GM18502 (cell line): Measurements from ENCODE around the gene ATP8B1.

Source experiments
- ATAC-seq: cut with Tn5 transposase; IDR thresholded peaks from one replicate; pipeline ENCODE4 v1.9.1; 2021; ENCODE audit warnings: mild to moderate bottlenecking; ENCODE audit not compliant: unreplicated experiment, poor library complexity

Gene ATP8B1

GRCh38 chr18:57635003-57635822 is 167.9 kb downstream of the ATP8B1 start:
- ATAC-seq = no peak

GRCh38 chr18:57631697-57632096 is 171.4 kb downstream of the ATP8B1 start:
- no peak for ATAC-seq

- peak; percentile 41 for ATAC-seq
Observed at GRCh38 chr18:57630754-57631595, 172.1 kb downstream of the ATP8B1 start.

- peak; percentile 91 for ATAC-seq
Observed at GRCh38 chr18:57630002-57630753, 172.9 kb downstream of the ATP8B1 start.

GRCh38 chr18:57629422-57629821 is 173.7 kb downstream of the ATP8B1 start:
- no peak for ATAC-seq

- ATAC-seq = no peak
Observed at GRCh38 chr18:57627488-57627887, 175.6 kb downstream of the ATP8B1 start.

GRCh38 chr18:57624988-57625387 is 178.1 kb downstream of the ATP8B1 start:
- ATAC-seq = no peak

GRCh38 chr18:57621246-57621604 is 181.9 kb downstream of the ATP8B1 start:
- peak; percentile 22 for ATAC-seq

GRCh38 chr18:57619876-57620275 is 183.2 kb downstream of the ATP8B1 start:
- ATAC-seq = no peak

GRCh38 chr18:57618910-57619309 is 184.2 kb downstream of the ATP8B1 start:
- ATAC-seq = no peak

- ATAC-seq = no peak
Observed at GRCh38 chr18:57603871-57604270, 199.2 kb downstream of the ATP8B1 start.
